OCI-LY1 (cell line): ENCODE results near the gene TMEM139.
"Not testable (repeated sequence)": the region's sequence is repeated elsewhere in the genome, so short reads cannot be mapped to it uniquely, and the experiment has no call there.

Experiments used
- CTCF ChIP-seq: fragments of 200-600 bp; sonication (generic), shearing (Covaris generic); IDR thresholded peaks from 2 replicates; pipeline ENCODE4 v1.5.1; 2017; ENCODE audit warnings: mild to moderate bottlenecking, antibody characterized with exemption, low read length, moderate library complexity, mixed read lengths
- EZH2 ChIP-seq: fragments of 200-600 bp; sonication (generic), shearing (Covaris generic); IDR thresholded peaks from 2 replicates; pipeline ENCODE4 v1.8.0; 2017; ENCODE audit warnings: borderline replicate concordance, mixed run types, mild to moderate bottlenecking, antibody characterized with exemption, low read length, moderate library complexity, mixed read lengths

GRCh38 chr7:143289888-143290287 lies 5.1 kb downstream of the TMEM139 start:
- not testable (repeated sequence) for TF ChIP-seq CTCF, EZH2
